Measurements from ENCODE around the gene DNAJC4.

DNA sequence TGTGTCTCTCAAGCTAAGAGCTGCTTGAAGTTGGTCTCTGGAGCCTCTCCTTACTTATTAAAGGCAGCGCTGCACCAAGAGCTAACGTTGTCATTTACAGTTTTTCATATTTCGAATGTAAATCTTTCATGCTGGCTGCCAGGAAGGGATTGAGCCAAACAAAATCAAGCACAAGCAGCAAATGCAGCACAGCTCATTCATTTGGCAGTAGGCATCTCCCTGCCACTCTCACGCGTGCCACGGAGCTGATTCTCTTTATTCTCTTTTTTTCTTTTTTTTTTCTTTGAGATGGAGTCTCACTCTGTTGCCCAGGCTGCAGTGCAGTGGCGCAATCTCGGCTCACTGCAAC is 2.6 kb downstream of the DNAJC4 start:
- TF ChIP-seq, protein P1, sequence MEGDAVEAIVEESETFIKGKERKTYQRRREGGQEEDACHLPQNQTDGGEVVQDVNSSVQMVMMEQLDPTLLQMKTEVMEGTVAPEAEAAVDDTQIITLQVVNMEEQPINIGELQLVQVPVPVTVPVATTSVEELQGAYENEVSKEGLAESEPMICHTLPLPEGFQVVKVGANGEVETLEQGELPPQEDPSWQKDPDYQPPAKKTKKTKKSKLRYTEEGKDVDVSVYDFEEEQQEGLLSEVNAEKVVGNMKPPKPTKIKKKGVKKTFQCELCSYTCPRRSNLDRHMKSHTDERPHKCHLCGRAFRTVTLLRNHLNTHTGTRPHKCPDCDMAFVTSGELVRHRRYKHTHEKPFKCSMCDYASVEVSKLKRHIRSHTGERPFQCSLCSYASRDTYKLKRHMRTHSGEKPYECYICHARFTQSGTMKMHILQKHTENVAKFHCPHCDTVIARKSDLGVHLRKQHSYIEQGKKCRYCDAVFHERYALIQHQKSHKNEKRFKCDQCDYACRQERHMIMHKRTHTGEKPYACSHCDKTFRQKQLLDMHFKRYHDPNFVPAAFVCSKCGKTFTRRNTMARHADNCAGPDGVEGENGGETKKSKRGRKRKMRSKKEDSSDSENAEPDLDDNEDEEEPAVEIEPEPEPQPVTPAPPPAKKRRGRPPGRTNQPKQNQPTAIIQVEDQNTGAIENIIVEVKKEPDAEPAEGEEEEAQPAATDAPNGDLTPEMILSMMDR (conservative IDR thresholded peaks at IDR 0.05): no peak
- no peak for TF ChIP-seq ZFX (IDR thresholded peaks at IDR 0.05)
